ENCODE data around the gene PCDHA1.

DNA sequence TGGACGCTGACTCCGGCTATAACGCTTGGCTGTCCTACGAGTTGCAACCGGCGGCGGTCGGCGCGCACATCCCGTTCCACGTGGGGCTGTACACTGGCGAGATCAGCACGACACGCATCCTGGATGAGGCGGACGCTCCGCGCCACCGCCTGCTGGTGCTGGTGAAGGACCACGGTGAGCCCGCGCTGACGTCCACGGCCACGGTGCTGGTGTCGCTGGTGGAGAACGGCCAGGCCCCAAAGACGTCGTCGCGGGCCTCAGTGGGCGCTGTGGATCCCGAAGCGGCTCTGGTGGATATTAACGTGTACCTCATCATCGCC lies 91.3 kb downstream of the PCDHA1 start:
- TF ChIP-seq, protein P1, sequence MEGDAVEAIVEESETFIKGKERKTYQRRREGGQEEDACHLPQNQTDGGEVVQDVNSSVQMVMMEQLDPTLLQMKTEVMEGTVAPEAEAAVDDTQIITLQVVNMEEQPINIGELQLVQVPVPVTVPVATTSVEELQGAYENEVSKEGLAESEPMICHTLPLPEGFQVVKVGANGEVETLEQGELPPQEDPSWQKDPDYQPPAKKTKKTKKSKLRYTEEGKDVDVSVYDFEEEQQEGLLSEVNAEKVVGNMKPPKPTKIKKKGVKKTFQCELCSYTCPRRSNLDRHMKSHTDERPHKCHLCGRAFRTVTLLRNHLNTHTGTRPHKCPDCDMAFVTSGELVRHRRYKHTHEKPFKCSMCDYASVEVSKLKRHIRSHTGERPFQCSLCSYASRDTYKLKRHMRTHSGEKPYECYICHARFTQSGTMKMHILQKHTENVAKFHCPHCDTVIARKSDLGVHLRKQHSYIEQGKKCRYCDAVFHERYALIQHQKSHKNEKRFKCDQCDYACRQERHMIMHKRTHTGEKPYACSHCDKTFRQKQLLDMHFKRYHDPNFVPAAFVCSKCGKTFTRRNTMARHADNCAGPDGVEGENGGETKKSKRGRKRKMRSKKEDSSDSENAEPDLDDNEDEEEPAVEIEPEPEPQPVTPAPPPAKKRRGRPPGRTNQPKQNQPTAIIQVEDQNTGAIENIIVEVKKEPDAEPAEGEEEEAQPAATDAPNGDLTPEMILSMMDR (IDR thresholded peaks at IDR 0.05 in 4 of 5, conservative IDR thresholded peaks at IDR 0.05 in 1 of 5): no peak
- no peak for TF ChIP-seq POLR2A (IDR thresholded peaks at IDR 0.05)

All from gastrocnemius medialis (tissue), 4 donors.